Stomach (tissue), 9 donors: Measurements from ENCODE around the gene TMEM198. TPM values are rescaled to one million over a fixed set of nuclear protein-coding genes. Genes with fewer than 3 reads are reported as not detected.
A peak's percentile ranks its signal among the peaks of the same experiment; 100 is the strongest.

ENCODE experiments used
- DNase-seq, 2 donors: peaks; one replicate each; pipeline versions ENCODE4 v3.0.0 to v3.0.0-alpha.2; 2013 to 2019
- H3K27ac ChIP-seq, 5 donors: fragments of 200-600 bp in 4 of 5; sonication (generic) in 4 of 5; one replicate each; pipeline ENCODE4 v1.5.1; 2013 to 2019; ENCODE audit warnings: mild to moderate bottlenecking in 1 of 5, moderate library complexity in 1 of 5
- H3K27me3 ChIP-seq, 3 donors: fragments of 200-600 bp; sonication (generic); one replicate each; pipeline ENCODE4 v1.5.1; 2017 to 2019; ENCODE audit warnings: mixed run types in 1 of 3
- H3K36me3 ChIP-seq, 4 donors: fragments of 200-600 bp; sonication (generic); 1 replicate in 3 of 4; 2 replicates in 1 of 4; pipeline ENCODE4 v1.5.1; 2016 to 2019
- H3K4me1 ChIP-seq, 4 donors: fragments of 200-600 bp; sonication (generic); one replicate each; pipeline ENCODE4 v1.5.1; 2016 to 2019
- H3K4me3 ChIP-seq, 4 donors: fragments of 200-600 bp; sonication (generic) in 3 of 4; one replicate each; pipeline ENCODE4 v1.5.1; 2016 to 2019; ENCODE audit warnings: mild to moderate bottlenecking in 1 of 4
- H3K9me3 ChIP-seq, 4 donors: fragments of 200-600 bp; sonication (generic); one replicate each; pipeline ENCODE4 v1.5.1; 2016 to 2019
- CTCF ChIP-seq, 7 experiments: fragments of 450-650 bp in 4 of 7; fragments of 200-600 bp in 3 of 7; sonication (generic) in 3 of 7; IDR thresholded peaks; one replicate each; pipeline ENCODE4 v1.5.1; 2016 to 2019; ENCODE audit warnings: antibody characterized with exemption in 7 of 7, control low read depth in 2 of 7, mild to moderate bottlenecking in 1 of 7
- EP300 ChIP-seq: sonication (generic); formaldehyde crosslinking; IDR thresholded peaks from one replicate; pipeline ENCODE4 v1.6.1; 2017; ENCODE audit warnings: antibody characterized with exemption
- POLR2A ChIP-seq, 4 donors: fragments of 450-650 bp; IDR thresholded peaks; one replicate each; pipeline ENCODE4 v1.6.1; 2016; ENCODE audit warnings: antibody characterized with exemption in 4 of 4, control low read depth in 2 of 4, mild to moderate bottlenecking in 1 of 4, moderate library complexity in 1 of 4
- POLR2AphosphoS5 ChIP-seq, 3 donors: sonication (generic); formaldehyde crosslinking; IDR thresholded peaks; one replicate each; pipeline ENCODE4 v1.6.1; 2016; ENCODE audit warnings: antibody characterized with exemption in 3 of 3
- WGBS, 5 donors: extraction: QIAGEN DNeasy Blood & Tissue Kit in 3 of 5; methylation state at CpG; one replicate each; pipeline versions ENCODE4 v1.1.5 to v1.1.7; 2013 to 2018; 5-methylcytosine and 5-hydroxymethylcytosine counted together
- intact Hi-C: fragments of 100-400 bp; cut with DNase I; formaldehyde crosslinking; loops from one replicate; pipeline ENCODE4 v1.15.1; 2023; ENCODE audit warnings: low total_unique reads
- polyA plus RNA-seq, 3 donors: library from polyadenylated mRNA; stranded (reverse); fragments of 200-250 nt; gene quantifications; one replicate each; pipeline ENCODE4 v1.2.3, GENCODE V29; 2013
- total RNA-seq, 5 donors: library from RNA; depleted of rRNA; stranded (reverse); fragments of >200 nt; gene quantifications; one replicate each; pipeline versions ENCODE4 v1.1.0 to v1.2.3, GENCODE V29; 2014 to 2016
- donor health status: healthy with polysubstance abuse.
- donor health status: Bipolar disorder and iron deficiency.
- donor health status: healthy.

The TMEM198 gene
- total and polyA plus RNA-seq, 8 donors, result 0.92 to 7.5 (median 2.4) TPM; not detected in 2

GRCh38 chr2:219570194-219570923 is 26.5 kb downstream of the TMEM198 start:
- Histone ChIP-seq H3K27me3 (peaks cover 0 to 41% (median 15%) of the 10 kb centered on the region in 3 donors), H3K27ac (peak overlapping the region; percentile 49 to 90 (median 84)), H3K4me1 (peaks cover 8 to 23% (median 22%) of the 10 kb centered on the region in 4 donors), H3K9me3 (no peaks in the 10 kb centered on the region), H3K4me3 (peak overlapping the region; percentile 71 to 88 (median 78)), H3K36me3 (peaks cover 0 to 27% (median 19%) of the 10 kb centered on the region in 4 donors)
- TF ChIP-seq POLR2AphosphoS5 (IDR thresholded peaks at IDR 0.05) (peak in 1 of 3 donors; percentile 31), EP300 (no peak), POLR2A (IDR thresholded peaks at IDR 0.05) (no peak), CTCF (IDR thresholded peaks at IDR 0.05) (no peak)
- WGBS, 5 donors, result 11 to 81% (median 15%) methylated on average over 15 to 95 of the region's 95 CpGs
- intact Hi-C loops, result no loop called here
- DNase-seq, result peak in 1 of 2 donors; percentile 73

GRCh38 chr2:219570924-219571310 is 27.1 kb downstream of the TMEM198 start:
- Histone ChIP-seq H3K4me3 (peak overlapping the region; percentile 71 to 88 (median 78)), H3K27ac (peak overlapping the region; percentile 49 to 90 (median 84)), H3K9me3 (no peaks in the 10 kb centered on the region), H3K36me3 (peaks cover 0 to 23% (median 19%) of the 10 kb centered on the region in 4 donors), H3K4me1 (peaks cover 8 to 23% (median 22%) of the 10 kb centered on the region in 4 donors), H3K27me3 (peaks cover 0 to 46% (median 15%) of the 10 kb centered on the region in 3 donors)
- TF ChIP-seq EP300, result no peak
- no peak for TF ChIP-seq POLR2A (IDR thresholded peaks at IDR 0.05)
- TF ChIP-seq POLR2AphosphoS5 (IDR thresholded peaks at IDR 0.05), result no peak
- no peak for TF ChIP-seq CTCF (IDR thresholded peaks at IDR 0.05)
- WGBS, 5 donors, result 0 to 1% (median 0%) methylated on average over 15 to 55 of the region's 55 CpGs; no CpG with 5 or more reads in 1 of the 5 donors
- DNase-seq, result peak in 1 of 2 donors; percentile 71
- intact Hi-C loops, result no loop called here

GRCh38 chr2:219571311-219572236 is 27.7 kb downstream of the TMEM198 start, which contains the start of gene OBSL1:
Gene OBSL1, minus strand, starts transcription at chr2:219571539. Its CDS starts 307 bp downstream, at chr2:219571232.
- Histone ChIP-seq H3K27ac (peak within 1 kb of the TSS; percentile 49 to 90 (median 84)), H3K4me3 (peak within 1 kb of the TSS; percentile 71 to 88 (median 78)), H3K36me3 (peaks cover 0 to 17% (median 15%) of the 10 kb centered on the region in 4 donors), H3K4me1 (peaks cover 8 to 23% (median 22%) of the 10 kb centered on the region in 4 donors), H3K9me3 (no peaks in the 10 kb centered on the region), H3K27me3 (peaks cover 0 to 52% (median 15%) of the 10 kb centered on the region in 3 donors)
- peak; percentile 63 to 91 for DNase-seq
- TF ChIP-seq EP300 (no peak), CTCF (IDR thresholded peaks at IDR 0.05) (no peak), POLR2AphosphoS5 (IDR thresholded peaks at IDR 0.05) (peak in 2 of 3 donors; percentile 11 to 49), POLR2A (IDR thresholded peaks at IDR 0.05) (no peak)
- intact Hi-C loops, result no loop called here
- 5 to 18% (median 12%) methylated on average over 13 to 42 of the region's 42 CpGs for WGBS, 5 donors
